Neural cell (in vitro differentiated cells): ENCODE measurements around the gene NUP210.

Experiments
- EP300 ChIP-seq: fragments of 450-650 bp; conservative IDR thresholded peaks from 2 replicates; pipeline ENCODE4 v1.6.1; 2014; ENCODE audit warnings: antibody characterized with exemption, mild to moderate bottlenecking, moderate library complexity; ENCODE audit not compliant: poor library complexity, severe bottlenecking
- POLR2AphosphoS5 ChIP-seq: IDR thresholded peaks from 2 replicates; pipeline ENCODE4 v1.6.1; 2012
- RAD21 ChIP-seq: fragments of 450-650 bp; conservative IDR thresholded peaks from 2 replicates; pipeline ENCODE4 v1.6.1; 2014; ENCODE audit warnings: antibody characterized with exemption, mild to moderate bottlenecking, moderate library complexity
- REST ChIP-seq: IDR thresholded peaks from 2 replicates; pipeline ENCODE4 v1.6.1; 2012; ENCODE audit warnings: borderline replicate concordance
- TAF1 ChIP-seq: IDR thresholded peaks from 2 replicates; pipeline ENCODE4 v1.6.1; 2012; ENCODE audit warnings: low read depth
- TF ChIP-seq, protein P1 (sequence below): fragments of 450-650 bp; IDR thresholded peaks from 2 replicates; pipeline ENCODE4 v1.5.1; 2014; ENCODE audit warnings: antibody characterized with exemption, mild to moderate bottlenecking, moderate library complexity; ENCODE audit not compliant: poor library complexity, severe bottlenecking

GRCh38 chr3:13273604-13274105 lies 146.5 kb downstream of the NUP210 start:
- TF ChIP-seq POLR2AphosphoS5 (no peak), REST (no peak), RAD21 (no peak), TAF1 (no peak), EP300 (no peak)
- TF ChIP-seq, protein P1, sequence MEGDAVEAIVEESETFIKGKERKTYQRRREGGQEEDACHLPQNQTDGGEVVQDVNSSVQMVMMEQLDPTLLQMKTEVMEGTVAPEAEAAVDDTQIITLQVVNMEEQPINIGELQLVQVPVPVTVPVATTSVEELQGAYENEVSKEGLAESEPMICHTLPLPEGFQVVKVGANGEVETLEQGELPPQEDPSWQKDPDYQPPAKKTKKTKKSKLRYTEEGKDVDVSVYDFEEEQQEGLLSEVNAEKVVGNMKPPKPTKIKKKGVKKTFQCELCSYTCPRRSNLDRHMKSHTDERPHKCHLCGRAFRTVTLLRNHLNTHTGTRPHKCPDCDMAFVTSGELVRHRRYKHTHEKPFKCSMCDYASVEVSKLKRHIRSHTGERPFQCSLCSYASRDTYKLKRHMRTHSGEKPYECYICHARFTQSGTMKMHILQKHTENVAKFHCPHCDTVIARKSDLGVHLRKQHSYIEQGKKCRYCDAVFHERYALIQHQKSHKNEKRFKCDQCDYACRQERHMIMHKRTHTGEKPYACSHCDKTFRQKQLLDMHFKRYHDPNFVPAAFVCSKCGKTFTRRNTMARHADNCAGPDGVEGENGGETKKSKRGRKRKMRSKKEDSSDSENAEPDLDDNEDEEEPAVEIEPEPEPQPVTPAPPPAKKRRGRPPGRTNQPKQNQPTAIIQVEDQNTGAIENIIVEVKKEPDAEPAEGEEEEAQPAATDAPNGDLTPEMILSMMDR, result no peak
